A549 (cell line): ENCODE data around the gene EOMES. TPM values are rescaled to one million over a fixed set of nuclear protein-coding genes. Genes with fewer than 3 reads are reported as not detected.
"Not testable (repeated sequence)": the region's sequence is repeated elsewhere in the genome, so short reads cannot be mapped to it uniquely, and the experiment has no call there.

Source experiments
- ATAC-seq, 2 experiments: fragments of 200-7000 bp in 1 of 2; fragments of >200 bp in 1 of 2; cut with Nextera tagmentation in 1 of 2; cut with Tn5 transposase in 1 of 2; 3 replicates each; pipeline versions ENCODE4 v1.8.0 to v1.9.1; 2018 to 2020; ENCODE audit warnings: mild to moderate bottlenecking in 1 of 2, moderate library complexity in 1 of 2
- CTCF ChIA-PET: fragments of 300-600 bp; sonication (Branson Sonifier 250); formaldehyde crosslinking; extraction: SDS; loops from one replicate; lab custom pipeline; 2021; ENCODE audit warnings: antibody characterized with exemption, inconsistent platforms; lab: Yijun Ruan, JAX
- POLR2A ChIA-PET: fragments of 350-600 bp; formaldehyde crosslinking; extraction: SDS; loops from one replicate; lab custom pipeline; 2021; ENCODE audit warnings: antibody characterized with exemption, inconsistent platforms; lab: Yijun Ruan, JAX
- DNase-seq, 2 experiments: peaks; one replicate each; pipeline versions ENCODE4 v3.0.0 to v3.0.0-alpha.2; 2011 to 2016; ENCODE audit warnings: low read depth in 1 of 2, low spot score in 1 of 2
- FAIRE-seq: peaks from 2 replicates; lab custom pipeline; 2011; peaks lifted over from hg19 to GRCh38; lab: Jason Lieb, UNC
- H3K27ac ChIP-seq, 2 experiments: fragments of >200 bp; sonication (Bioruptor Twin); formaldehyde crosslinking; 3 replicates each; pipeline ENCODE4 v1.5.1; 2016 to 2017
- H3K4me1 ChIP-seq: fragments of >200 bp; sonication (Bioruptor Twin); formaldehyde crosslinking; 3 replicates; pipeline ENCODE4 v1.6.1; 2016
- H3K4me2 ChIP-seq: fragments of >200 bp; sonication (Bioruptor Twin); formaldehyde crosslinking; 3 replicates; pipeline ENCODE4 v1.6.1; 2016
- H3K4me3 ChIP-seq: fragments of >200 bp; sonication (Bioruptor Twin); formaldehyde crosslinking; 3 replicates; pipeline ENCODE4 v1.5.1; 2016
- H3K9me3 ChIP-seq: fragments of >200 bp; sonication (Bioruptor Twin); formaldehyde crosslinking; 3 replicates; pipeline ENCODE4 v1.6.1; 2016
- ATOH8 ChIP-seq: fragments of 250-450 bp; sonication (Bioruptor Pico); IDR thresholded peaks from 2 replicates; pipeline ENCODE4 v1.5.0; 2020; ENCODE audit warnings: low read depth, mild to moderate bottlenecking, moderate library complexity
- BCL3 ChIP-seq: fragments of >200 bp; sonication (Bioruptor Twin); formaldehyde crosslinking; IDR thresholded peaks from 3 replicates; pipeline ENCODE4 v1.6.1; 2016
- EHMT2 ChIP-seq: fragments of 200-600 bp; sonication (generic); IDR thresholded peaks from 2 replicates; pipeline ENCODE4 v1.6.1; 2016; ENCODE audit warnings: antibody characterized with exemption, low read depth, mild to moderate bottlenecking, moderate library complexity
- HES2 ChIP-seq: fragments of >200 bp; sonication (Bioruptor Twin); formaldehyde crosslinking; IDR thresholded peaks from 2 replicates; pipeline ENCODE4 v1.6.1; 2016
- HEYL ChIP-seq: fragments of 250-450 bp; sonication (Bioruptor Pico); IDR thresholded peaks from 2 replicates; pipeline ENCODE4 v1.8.0; 2021; ENCODE audit warnings: mild to moderate bottlenecking, moderate library complexity
- HOXB13 ChIP-seq: fragments of 250-450 bp; sonication (Bioruptor Pico); IDR thresholded peaks from 2 replicates; pipeline ENCODE4 v1.5.0; 2020; ENCODE audit warnings: low read depth, mild to moderate bottlenecking, moderate library complexity
- JUN ChIP-seq, 2 experiments: fragments of >200 bp; sonication (Bioruptor Twin); formaldehyde crosslinking; IDR thresholded peaks; 2 replicates in 1 of 2; 3 replicates in 1 of 2; pipeline ENCODE4 v1.6.1; 2016 to 2017
- JUNB ChIP-seq: fragments of >200 bp; sonication (Bioruptor Twin); formaldehyde crosslinking; IDR thresholded peaks from 2 replicates; pipeline ENCODE4 v1.6.1; 2016
- KDM1A ChIP-seq: fragments of 200-600 bp; sonication (generic); IDR thresholded peaks from 2 replicates; pipeline ENCODE4 v1.6.1; 2016; ENCODE audit warnings: low read depth, mild to moderate bottlenecking
- MAFK ChIP-seq: fragments of 450-650 bp; IDR thresholded peaks from 2 replicates; pipeline ENCODE4 v1.6.1; 2014; ENCODE audit not compliant: partially characterized antibody
- MAX ChIP-seq: IDR thresholded peaks from 2 replicates; pipeline ENCODE4 v1.6.1; 2012
- MYC ChIP-seq: IDR thresholded peaks from 2 replicates; pipeline ENCODE4 v1.6.1; 2012; ENCODE audit warnings: mild to moderate bottlenecking, inconsistent platforms, low read length, improper control_type of control experiment, borderline replicate concordance
- NFE2L2 ChIP-seq: fragments of 150-350 bp; conservative IDR thresholded peaks from 2 replicates; pipeline ENCODE4 v1.6.1; 2014; ENCODE audit warnings: low read length
- PHF8 ChIP-seq: fragments of 200-600 bp; sonication (generic); IDR thresholded peaks from 2 replicates; pipeline ENCODE4 v1.6.1; 2016; ENCODE audit warnings: low read depth, mild to moderate bottlenecking, antibody characterized with exemption, moderate library complexity, borderline replicate concordance
- POLR2A ChIP-seq: IDR thresholded peaks from 2 replicates; pipeline ENCODE4 v1.6.1; 2012; ENCODE audit warnings: mild to moderate bottlenecking, low read length
- RAD21 ChIP-seq, 2 experiments: fragments of >200 bp in 1 of 2; sonication (Bioruptor Twin) in 1 of 2; formaldehyde crosslinking in 1 of 2; IDR thresholded peaks in 1 of 2; conservative IDR thresholded peaks in 1 of 2; 2 replicates in 1 of 2; 3 replicates in 1 of 2; pipeline ENCODE4 v1.6.1; 2012 to 2018; ENCODE audit warnings: inconsistent platforms in 1 of 2
- RFX5 ChIP-seq: fragments of 450-650 bp; IDR thresholded peaks from 2 replicates; pipeline ENCODE4 v1.7.1; 2014; ENCODE audit warnings: antibody characterized with exemption, mild to moderate bottlenecking, moderate library complexity
- RNF2 ChIP-seq: fragments of 200-600 bp; sonication (generic); IDR thresholded peaks from 2 replicates; pipeline ENCODE4 v1.6.1; 2016; ENCODE audit warnings: low read depth, mild to moderate bottlenecking, antibody characterized with exemption, moderate library complexity, borderline replicate concordance
- SREBF2 ChIP-seq: fragments of 450-650 bp; IDR thresholded peaks from 2 replicates; pipeline ENCODE4 v1.6.1; 2014; ENCODE audit warnings: mild to moderate bottlenecking, moderate library complexity
- TP53 ChIP-seq: fragments of 250-450 bp; sonication (Bioruptor Pico); IDR thresholded peaks from 2 replicates; pipeline ENCODE4 v1.5.0; 2021; ENCODE audit warnings: mild to moderate bottlenecking, moderate library complexity
- ZFP36 ChIP-seq: fragments of 450-650 bp; IDR thresholded peaks from 2 replicates; pipeline ENCODE4 v1.6.1; 2014; ENCODE audit warnings: borderline replicate concordance; ENCODE audit not compliant: partially characterized antibody
- ZNF302 ChIP-seq: fragments of 250-450 bp; sonication (Bioruptor Pico); IDR thresholded peaks from 2 replicates; pipeline ENCODE4 v1.9.0; 2021; ENCODE audit warnings: inconsistent platforms, mild to moderate bottlenecking, moderate library complexity
- WGBS: methylation state at CpG from one replicate; pipeline ENCODE4 v1.1.6; 2017; ENCODE audit errors: missing lambda C conversion rate; 5-methylcytosine and 5-hydroxymethylcytosine counted together
- polyA plus RNA-seq, 4 experiments: library from polyadenylated mRNA; depleted of rRNA in 3 of 4; stranded (reverse); fragments of >200 nt; fragmentation: RNase III in 1 of 4; extraction: RNeasy Plus Mini Kit Qiagen cat#74134 plus additional on column Dnase treatment in 1 of 4; gene quantifications; 2 replicates in 3 of 4; 3 replicates in 1 of 4; pipeline ENCODE4 v1.2.3, GENCODE V29; 2011 to 2017
- TF ChIP-seq, protein P1 (sequence below): fragments of >200 bp; sonication (Bioruptor Twin); formaldehyde crosslinking; IDR thresholded peaks from 3 replicates; pipeline ENCODE4 v1.5.1; 2016

EOMES gene
- polyA plus RNA-seq, 2 of the 4 experiments (the other 2 are of a cell fraction): 0.84 to 1.2 TPM

DNA sequence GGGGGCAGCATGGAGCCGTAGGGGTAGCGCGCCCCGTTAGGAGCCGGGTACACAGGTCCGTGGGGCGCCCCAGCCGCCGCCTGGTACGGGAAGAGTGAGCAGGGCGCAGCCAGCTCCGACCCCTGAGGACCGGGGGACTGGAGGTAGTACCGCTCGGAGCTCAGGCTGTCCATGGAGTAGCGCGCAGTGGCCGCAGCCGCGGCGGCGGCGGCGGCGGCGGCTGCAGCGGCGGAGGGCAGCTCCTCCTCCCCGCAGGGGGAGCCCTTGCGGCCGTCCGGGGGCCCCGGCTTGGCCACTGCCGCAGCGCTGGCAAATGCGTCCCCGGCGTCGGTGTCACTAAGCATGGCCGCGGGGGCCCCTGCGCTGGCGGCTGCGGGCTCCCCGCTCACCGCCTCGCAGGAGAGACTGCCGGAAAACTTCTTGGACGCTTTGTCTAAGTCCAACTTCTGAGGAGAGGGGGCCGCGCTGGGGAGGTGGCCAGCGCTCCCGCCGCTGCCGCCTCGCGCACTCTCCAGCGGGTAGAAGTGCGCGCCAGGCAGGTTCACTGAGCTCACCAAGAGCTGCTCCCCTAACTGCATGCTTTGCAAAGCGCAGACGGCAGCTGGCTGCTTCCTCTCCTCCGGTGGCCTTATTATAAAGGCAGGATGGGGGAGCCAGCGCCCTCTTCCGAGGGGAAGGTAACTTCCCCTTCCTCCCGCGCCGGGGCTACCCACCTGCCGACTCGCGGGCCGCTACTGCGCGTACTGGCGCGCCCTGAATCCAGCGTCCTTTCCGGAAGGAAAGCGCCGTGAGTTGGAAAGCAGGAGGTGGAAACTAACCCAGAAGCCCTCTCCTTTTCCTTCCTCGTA lies at the start of gene EOMES (continued):
- no peak for TF ChIP-seq HEYL (CRISPR knock-in tag)
- TF ChIP-seq JUN (IDR thresholded peaks at IDR 0.05): peak in 1 of 2 experiments; percentile 74; a peak in 3 of 5 replicates
- TF ChIP-seq RFX5: no peak
- TF ChIP-seq KDM1A: no peak
- 0 out of 3 replicates have a peak, but pooled peaks have one; percentile 28 for TF ChIP-seq BCL3
- TF ChIP-seq POLR2A: peak; percentile 72
- TF ChIP-seq ATOH8: no peak
- no peak for TF ChIP-seq NFE2L2
- TF ChIP-seq MYC: no peak

GRCh38 chr3:27770384-27770783 lies 48.3 kb upstream of the EOMES start:
- POLR2A ChIA-PET: not testable (repeated sequence)

GRCh38 chr3:27767000-27767399 lies 44.9 kb upstream of the EOMES start:
- Histone ChIP-seq H3K4me1 (no peaks in the 10 kb centered on the region), H3K27ac (no peak overlapping the region), H3K4me3 (no peak overlapping the region), H3K9me3 (no peaks in the 10 kb centered on the region), H3K4me2 (no peak overlapping the region)
- ATAC-seq (no peak), DNase-seq (no peak), FAIRE-seq (no peak)
- no peak for TF ChIP-seq JUNB
- no peak for TF ChIP-seq MAFK
- no peak for TF ChIP-seq RNF2
- no peak for TF ChIP-seq HEYL (CRISPR knock-in tag)
- no peak for TF ChIP-seq MAX
- TF ChIP-seq ATOH8: no peak
- no peak for TF ChIP-seq SREBF2
- no peak for TF ChIP-seq HES2
- no peak for TF ChIP-seq EHMT2
- no peak for TF ChIP-seq KDM1A
- 24% methylated on average over 3 of the region's 3 CpGs for WGBS
- ChIA-PET CTCF (interaction anchor here (1.3 kb wide), 1 partner anchor 9 kb away, joined by 3 read pairs; no protein-coding TSS in a partner anchor), POLR2A (no interaction called here)

More at GRCh38 chr3:27770384-27770783, 48.3 kb upstream of the EOMES start:
- DNase-seq, H3K9me3 ChIP-seq, H3K27ac ChIP-seq, ATAC-seq, H3K4me2 ChIP-seq, H3K4me3 ChIP-seq, CTCF ChIA-PET, H3K4me1 ChIP-seq, FAIRE-seq: not testable (repeated sequence)
- WGBS: under 1% methylated on average over 3 of the region's 4 CpGs

- FAIRE-seq: no peak
- Histone ChIP-seq H3K9me3 (no peaks in the 10 kb centered on the region), H3K4me1 (peaks cover 20% of the 10 kb centered on the region; the same call in 2 of the 3 replicates), H3K4me3 (no peak overlapping the region), H3K4me2 (peak overlapping the region; percentile 25; the same call in 1 of the 3 replicates), H3K27ac (peak overlapping the region in 1 of 2 experiments; percentile 49; a peak in 2 of 6 replicates)
- DNase-seq: peak; percentile 48 to 62
- CTCF ChIA-PET: interaction anchor here (0.8 to 6.0 kb wide), 4 partner anchors 9 to 46 kb away, joined by 3 to 36 read pairs (median 8); partner anchors contain the start of gene EOMES
- 50% methylated on average over 1 of the region's 1 CpG for WGBS
- POLR2A ChIA-PET: no interaction called here
- ATAC-seq: peak; percentile 94 to 98
- TF ChIP-seq HOXB13 (CRISPR knock-in tag) (no peak), TP53 (no peak), RAD21 (conservative IDR thresholded peaks at IDR 0.05 in 1 of 2, IDR thresholded peaks at IDR 0.05 in 1 of 2) (0 out of 5 replicates have a peak, but pooled peaks of 1 of the 2 experiments have one; percentile 23), ZNF302 (CRISPR knock-in tag) (no peak), PHF8 (no peak), ATOH8 (no peak), ZFP36 (no peak), JUN (IDR thresholded peaks at IDR 0.05) (peak in 1 of 2 experiments; percentile 43; a peak in 1 of 5 replicates), NFE2L2 (no peak)
- TF ChIP-seq, protein P1, sequence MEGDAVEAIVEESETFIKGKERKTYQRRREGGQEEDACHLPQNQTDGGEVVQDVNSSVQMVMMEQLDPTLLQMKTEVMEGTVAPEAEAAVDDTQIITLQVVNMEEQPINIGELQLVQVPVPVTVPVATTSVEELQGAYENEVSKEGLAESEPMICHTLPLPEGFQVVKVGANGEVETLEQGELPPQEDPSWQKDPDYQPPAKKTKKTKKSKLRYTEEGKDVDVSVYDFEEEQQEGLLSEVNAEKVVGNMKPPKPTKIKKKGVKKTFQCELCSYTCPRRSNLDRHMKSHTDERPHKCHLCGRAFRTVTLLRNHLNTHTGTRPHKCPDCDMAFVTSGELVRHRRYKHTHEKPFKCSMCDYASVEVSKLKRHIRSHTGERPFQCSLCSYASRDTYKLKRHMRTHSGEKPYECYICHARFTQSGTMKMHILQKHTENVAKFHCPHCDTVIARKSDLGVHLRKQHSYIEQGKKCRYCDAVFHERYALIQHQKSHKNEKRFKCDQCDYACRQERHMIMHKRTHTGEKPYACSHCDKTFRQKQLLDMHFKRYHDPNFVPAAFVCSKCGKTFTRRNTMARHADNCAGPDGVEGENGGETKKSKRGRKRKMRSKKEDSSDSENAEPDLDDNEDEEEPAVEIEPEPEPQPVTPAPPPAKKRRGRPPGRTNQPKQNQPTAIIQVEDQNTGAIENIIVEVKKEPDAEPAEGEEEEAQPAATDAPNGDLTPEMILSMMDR: 0 out of 3 replicates have a peak, but pooled peaks have one; percentile 9
Observed at GRCh38 chr3:27758083-27758482, 36.0 kb upstream of the EOMES start.
